ENCODE data around the gene SNX3.

DNA sequence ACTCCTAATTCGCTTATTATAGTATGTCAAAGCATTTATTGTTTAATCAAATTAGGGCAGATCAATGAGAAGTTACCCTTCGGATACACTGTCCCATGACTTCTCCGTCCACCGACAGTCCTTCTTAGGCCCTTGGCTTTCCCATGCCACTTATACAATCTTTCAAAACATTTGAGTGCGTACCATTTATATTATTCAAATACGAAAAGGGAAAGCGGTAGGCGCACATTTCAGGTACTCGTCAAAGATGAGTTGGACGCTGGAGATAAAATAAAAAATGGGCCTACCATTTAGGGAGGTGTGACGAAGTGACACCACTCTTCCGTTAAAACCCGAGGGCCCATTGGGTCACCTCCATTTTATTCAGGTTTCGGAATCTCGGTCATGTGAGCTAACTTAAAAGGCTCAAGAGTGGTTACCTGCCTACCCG lies 33.5 kb upstream of the SNX3 start:
- TF ChIP-seq EZH2 (IDR thresholded peaks at IDR 0.05; ENCODE audit: borderline replicate concordance, low read length), result no peak
- TF ChIP-seq, protein P1, sequence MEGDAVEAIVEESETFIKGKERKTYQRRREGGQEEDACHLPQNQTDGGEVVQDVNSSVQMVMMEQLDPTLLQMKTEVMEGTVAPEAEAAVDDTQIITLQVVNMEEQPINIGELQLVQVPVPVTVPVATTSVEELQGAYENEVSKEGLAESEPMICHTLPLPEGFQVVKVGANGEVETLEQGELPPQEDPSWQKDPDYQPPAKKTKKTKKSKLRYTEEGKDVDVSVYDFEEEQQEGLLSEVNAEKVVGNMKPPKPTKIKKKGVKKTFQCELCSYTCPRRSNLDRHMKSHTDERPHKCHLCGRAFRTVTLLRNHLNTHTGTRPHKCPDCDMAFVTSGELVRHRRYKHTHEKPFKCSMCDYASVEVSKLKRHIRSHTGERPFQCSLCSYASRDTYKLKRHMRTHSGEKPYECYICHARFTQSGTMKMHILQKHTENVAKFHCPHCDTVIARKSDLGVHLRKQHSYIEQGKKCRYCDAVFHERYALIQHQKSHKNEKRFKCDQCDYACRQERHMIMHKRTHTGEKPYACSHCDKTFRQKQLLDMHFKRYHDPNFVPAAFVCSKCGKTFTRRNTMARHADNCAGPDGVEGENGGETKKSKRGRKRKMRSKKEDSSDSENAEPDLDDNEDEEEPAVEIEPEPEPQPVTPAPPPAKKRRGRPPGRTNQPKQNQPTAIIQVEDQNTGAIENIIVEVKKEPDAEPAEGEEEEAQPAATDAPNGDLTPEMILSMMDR (conservative IDR thresholded peaks at IDR 0.05 in 1 of 2, IDR thresholded peaks at IDR 0.05 in 1 of 2; ENCODE audit: extremely low read depth in 1 of 2, insufficient read depth in 1 of 2, low read depth in 1 of 2, low read length in 2 of 2), result no peak

All from mammary epithelial cell (primary cell).